GM12878 (cell line): ENCODE results near the gene SPAG16. TPM values are rescaled to one million over a fixed set of nuclear protein-coding genes. Genes with fewer than 3 reads are reported as not detected.

ENCODE experiments used
- ATAC-seq: fragments of 200-7000 bp; cut with Tn5 transposase; 3 replicates; pipeline ENCODE4 v1.9.1; 2020; ENCODE audit warnings: mild to moderate bottlenecking, moderate library complexity
- BruUV-seq: library from RNA; stranded (reverse); fragments of 400-500 nt; replicated peaks from 2 replicates; lab custom pipeline; 2021; lab: Mats Ljungman, UMichigan
- CTCF ChIA-PET: fragments of 300-600 bp; sonication (Branson Sonifier 250); formaldehyde crosslinking; extraction: SDS; loops from one replicate; lab custom pipeline; 2021; ENCODE audit warnings: inconsistent platforms; lab: Yijun Ruan, JAX
- POLR2A ChIA-PET: fragments of 350-600 bp; formaldehyde crosslinking; extraction: SDS; loops from one replicate; lab custom pipeline; 2021; ENCODE audit warnings: inconsistent platforms; lab: Charles Lee
- RAD21 ChIA-PET: fragments of 300-600 bp; sonication (Branson Sonifier 250); formaldehyde crosslinking; loops from one replicate; lab custom pipeline; 2023; ENCODE audit warnings: antibody characterized with exemption; ENCODE audit not compliant: unreplicated experiment; lab: Charles Lee
- SMC1A ChIA-PET: fragments of 300-600 bp; sonication (Branson Sonifier 250); formaldehyde crosslinking; loops from one replicate; lab custom pipeline; 2023; ENCODE audit not compliant: unreplicated experiment, uncharacterized antibody; lab: Charles Lee
- DNase-seq: peaks from one replicate; pipeline ENCODE4 v3.0.0-alpha.2; 2011; ENCODE audit warnings: low read depth, low spot score
- FAIRE-seq: peaks from 3 replicates; lab custom pipeline; 2011; peaks lifted over from hg19 to GRCh38; lab: Jason Lieb, UNC
- H2AFZ ChIP-seq: 2 replicates; pipeline ENCODE4 v1.6.0; 2011; ENCODE audit warnings: low read depth, low read length, control low read depth; ENCODE audit not compliant: control insufficient read depth
- H3K27ac ChIP-seq: 2 replicates; pipeline ENCODE4 v1.5.1; 2011; ENCODE audit warnings: control low read depth; ENCODE audit not compliant: control insufficient read depth, insufficient read depth
- H3K27me3 ChIP-seq, 2 experiments: replicated peaks in 1 of 2; 2 replicates each; pipeline versions ENCODE4 v1.6.0 to v1.6.1; 2011; ENCODE audit warnings: low read length in 1 of 2; ENCODE audit not compliant: control insufficient read depth in 2 of 2, insufficient read depth in 2 of 2
- H3K36me3 ChIP-seq, 2 experiments: 2 replicates each; pipeline ENCODE4 v1.5.1; 2011; ENCODE audit warnings: low read length in 1 of 2; ENCODE audit not compliant: control insufficient read depth in 2 of 2, insufficient read depth in 2 of 2
- H3K4me1 ChIP-seq: 2 replicates; pipeline ENCODE4 v1.6.1; 2011; ENCODE audit warnings: mild to moderate bottlenecking, low read length, moderate library complexity, mixed read lengths; ENCODE audit not compliant: control insufficient read depth, insufficient read depth
- H3K4me2 ChIP-seq: 2 replicates; pipeline ENCODE4 v1.6.0; 2011; ENCODE audit warnings: control low read depth; ENCODE audit not compliant: control insufficient read depth, insufficient read depth
- H3K4me3 ChIP-seq: fragments of 200-600 bp; sonication (generic); 2 replicates; pipeline ENCODE4 v1.5.1; 2016
- H3K79me2 ChIP-seq: 2 replicates; pipeline ENCODE4 v1.6.0; 2011; ENCODE audit warnings: low read length; ENCODE audit not compliant: control insufficient read depth, insufficient read depth
- H3K9ac ChIP-seq: 2 replicates; pipeline ENCODE4 v1.8.0; 2011; ENCODE audit warnings: low read length, control low read depth, mixed read lengths; ENCODE audit not compliant: control insufficient read depth, insufficient read depth
- H3K9me3 ChIP-seq: replicated peaks from 3 replicates; pipeline ENCODE4 v1.5.1; 2011; ENCODE audit warnings: mild to moderate bottlenecking, low read length; ENCODE audit not compliant: control insufficient read depth, insufficient read depth
- H4K20me1 ChIP-seq: 2 replicates; pipeline ENCODE4 v1.6.0; 2011; ENCODE audit not compliant: control insufficient read depth, insufficient read depth
- BCLAF1 ChIP-seq: fragments of 450-650 bp; IDR thresholded peaks from 2 replicates; pipeline ENCODE4 v1.6.1; 2017; ENCODE audit warnings: antibody characterized with exemption, mild to moderate bottlenecking, moderate library complexity
- BHLHE40 ChIP-seq, 2 experiments: fragments of 450-650 bp in 1 of 2; IDR thresholded peaks; 2 replicates each; pipeline ENCODE4 v1.6.1; 2011 to 2017; ENCODE audit warnings: low read depth in 2 of 2, borderline replicate concordance in 1 of 2, improper control_type of control experiment in 1 of 2, low read length in 1 of 2, mild to moderate bottlenecking in 1 of 2
- BMI1 ChIP-seq: fragments of 450-650 bp; IDR thresholded peaks from 2 replicates; pipeline ENCODE4 v1.6.1; 2016; ENCODE audit warnings: mild to moderate bottlenecking, moderate library complexity, borderline replicate concordance
- E2F8 ChIP-seq: fragments of 450-650 bp; IDR thresholded peaks from 2 replicates; pipeline ENCODE4 v1.6.1; 2018; ENCODE audit warnings: mild to moderate bottlenecking, low read depth, moderate library complexity; ENCODE audit not compliant: partially characterized antibody
- HSF1 ChIP-seq: fragments of 150-350 bp; IDR thresholded peaks from 2 replicates; pipeline ENCODE4 v1.6.1; 2014; ENCODE audit warnings: mild to moderate bottlenecking, low read depth, low read length
- MYB ChIP-seq: fragments of 150-350 bp; IDR thresholded peaks from 2 replicates; pipeline ENCODE4 v1.6.1; 2014; ENCODE audit warnings: mild to moderate bottlenecking, low read depth, low read length, borderline replicate concordance
- RAD21 ChIP-seq: IDR thresholded peaks from 2 replicates; pipeline ENCODE4 v1.6.1; 2011; ENCODE audit warnings: mild to moderate bottlenecking, low read depth, low read length, moderate library complexity; ENCODE audit not compliant: insufficient read depth
- SMARCA5 ChIP-seq: fragments of 450-650 bp; IDR thresholded peaks from 2 replicates; pipeline ENCODE4 v1.6.1; 2017; ENCODE audit warnings: mild to moderate bottlenecking
- SMC3 ChIP-seq: IDR thresholded peaks from 2 replicates; pipeline ENCODE4 v1.6.1; 2011; ENCODE audit warnings: low read length, improper control_type of control experiment, borderline replicate concordance
- ZNF217 ChIP-seq: fragments of 450-650 bp; IDR thresholded peaks from 2 replicates; pipeline ENCODE4 v1.6.1; 2017; ENCODE audit warnings: antibody characterized with exemption, mild to moderate bottlenecking
- WGBS: methylation state at CpG from one replicate; pipeline ENCODE4 v1.1.6; 2016; ENCODE audit warnings: low lambda C conversion rate; ENCODE audit not compliant: insufficient replicate concordance, insufficient coverage; ENCODE audit errors: missing lambda C conversion rate; 5-methylcytosine and 5-hydroxymethylcytosine counted together
- in situ Hi-C: fragments of 300-500 bp; cut with MboI; formaldehyde crosslinking; loops from 9 replicates; pipeline ENCODE4 v1.14.3; 2018; ENCODE audit warnings: mixed read lengths
- intact Hi-C: fragments of 100-400 bp; cut with micrococcal nuclease; formaldehyde crosslinking; loops from one replicate; pipeline ENCODE4 v1.14.2; 2022; ENCODE audit not compliant: unreplicated experiment
- polyA plus RNA-seq, 11 experiments: library from polyadenylated mRNA; depleted of rRNA in 4 of 11; unstranded in 6 of 11; stranded (reverse) in 5 of 11; fragments of >200 nt; fragmentation: Nextera tagmentation in 4 of 11; fragmentation: Illumina TruSeq in 1 of 11; extraction: Ambion mirVana in 4 of 11; extraction: Trizol in 1 of 11; gene quantifications; 1 replicate in 1 of 11; 2 replicates in 10 of 11; pipeline versions ENCODE4 v1.2.1 to v1.2.3, GENCODE V29; 2011 to 2016; ENCODE audit warnings: inconsistent platforms in 2 of 11, missing spikeins in 2 of 11, low read depth in 1 of 11
- total RNA-seq, 4 experiments: library from RNA; depleted of rRNA in 3 of 4; stranded (reverse); fragments of >200 nt in 3 of 4; fragmentation: Illumina TruSeq in 1 of 4; extraction: Trizol in 1 of 4; gene quantifications; 2 replicates each; pipeline versions ENCODE4 v1.2.1 to v1.2.3, GENCODE V29; 2013 to 2021

The SPAG16 gene
- total and polyA plus RNA-seq, 10 of the 15 experiments (the other 5 are each of a cell fraction or from before 2014, with no cell fraction given): 6.0 to 25.0 (median 15.2) TPM

GRCh38 chr2:214158851-214159250 is 874.6 kb downstream of the SPAG16 start (continued):
- no peak for TF ChIP-seq E2F8
- no peak for TF ChIP-seq BCLAF1
- TF ChIP-seq BMI1: no peak

DNA sequence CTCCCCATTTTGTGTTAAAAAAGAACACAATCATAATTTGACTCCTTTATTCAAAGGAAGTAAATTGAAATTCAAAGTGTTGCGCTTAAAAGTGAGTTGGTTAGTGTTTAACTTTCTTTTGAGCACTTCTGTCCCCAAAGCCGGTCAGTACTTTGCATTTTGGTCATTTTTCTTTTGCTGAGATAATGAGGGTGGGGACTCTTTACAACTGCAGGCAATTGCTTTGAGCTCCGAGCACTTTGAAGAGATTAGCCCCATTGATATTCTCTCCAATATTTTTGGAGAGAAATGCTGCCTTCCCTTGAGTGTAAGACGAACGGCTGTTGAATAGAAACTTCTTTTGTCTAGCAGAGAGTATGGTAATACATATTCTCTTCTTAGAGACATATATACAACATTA is 885.0 kb downstream of the SPAG16 start:
- Histone ChIP-seq H3K9ac (no peak overlapping the region), H3K27me3 (no peaks in the 10 kb centered on the region), H3K36me3 (no peaks in the 10 kb centered on the region), H3K27ac (no peak overlapping the region), H3K79me2 (no peaks in the 10 kb centered on the region), H3K9me3 (no peaks in the 10 kb centered on the region), H3K4me2 (no peak overlapping the region), H3K4me3 (no peak overlapping the region), H2AFZ (no peak overlapping the region), H3K4me1 (no peaks in the 10 kb centered on the region), H4K20me1 (no peaks in the 10 kb centered on the region)
- DNase-seq (no peak), ATAC-seq (no peak), FAIRE-seq (no peak)
- RAD21 ChIA-PET: no interaction called here
- SMC1A ChIA-PET: no interaction called here
- no TSS peak for BruUV-seq
- TF ChIP-seq SMC3 (no peak), ZNF217 (no peak), HSF1 (no peak), RAD21 (no peak), BHLHE40 (IDR thresholded peaks at IDR 0.05; ENCODE audit: borderline replicate concordance in 1 of 2, low read depth in 2 of 2, low read length in 1 of 2) (no peak), SMARCA5 (no peak), MYB (no peak)
- WGBS: 63% methylated on average over 5 of the region's 5 CpGs
- CTCF ChIA-PET: no interaction called here
- POLR2A ChIA-PET: no interaction called here
- intact Hi-C loops: no loop called here
- in situ Hi-C loops: no loop called here
